IPS-18c (cell line): ENCODE measurements around the gene PPM1L.
"Not testable (repeated sequence)": the region's sequence is repeated elsewhere in the genome, so short reads cannot be mapped to it uniquely, and the experiment has no call there.

Experiments used
- H3K4me3 ChIP-seq: 2 replicates; pipeline ENCODE4 v1.7.0; 2013; ENCODE audit warnings: low read depth, mild to moderate bottlenecking, low read length, moderate library complexity; ENCODE audit not compliant: insufficient read depth
- H3K9me3 ChIP-seq: one replicate; pipeline ENCODE4 v1.6.1; 2013; ENCODE audit warnings: mild to moderate bottlenecking, low read length, moderate library complexity; ENCODE audit not compliant: control insufficient read depth, insufficient read depth

Gene PPM1L

DNA sequence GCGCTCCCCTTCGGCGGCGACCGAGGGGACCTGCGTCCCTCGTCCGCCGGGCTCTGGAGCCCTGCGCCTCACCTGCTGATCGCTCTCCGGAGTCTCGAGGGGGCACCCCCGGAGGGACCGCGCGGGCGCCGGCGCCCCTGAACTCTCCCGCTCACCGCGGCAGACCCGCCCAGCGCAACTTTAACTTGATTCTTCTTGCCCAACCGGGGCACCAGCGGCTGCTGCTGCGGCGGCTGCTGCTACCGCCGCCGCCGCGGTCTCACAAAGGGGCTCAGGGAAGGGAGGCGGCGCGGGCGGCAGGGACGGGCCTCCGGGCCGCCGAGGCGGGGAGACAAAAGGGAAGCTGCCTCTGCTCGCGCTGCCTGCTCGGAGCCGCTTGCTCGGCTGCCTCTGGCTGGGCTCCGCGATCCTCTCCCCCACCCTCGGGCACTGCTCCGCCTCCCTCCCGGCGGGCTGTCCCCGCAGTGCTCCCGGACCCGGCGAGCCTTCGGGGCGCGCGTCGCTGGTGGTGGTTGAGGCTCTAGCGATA lies at the start of gene PPM1L:
Gene PPM1L (plus strand): TSS at position 456 of the 529 bp plus-strand sequence.
- Histone ChIP-seq H3K9me3 (no peaks in the 10 kb centered on the region), H3K4me3 (peak within 1 kb of the TSS; percentile 57)

DNA sequence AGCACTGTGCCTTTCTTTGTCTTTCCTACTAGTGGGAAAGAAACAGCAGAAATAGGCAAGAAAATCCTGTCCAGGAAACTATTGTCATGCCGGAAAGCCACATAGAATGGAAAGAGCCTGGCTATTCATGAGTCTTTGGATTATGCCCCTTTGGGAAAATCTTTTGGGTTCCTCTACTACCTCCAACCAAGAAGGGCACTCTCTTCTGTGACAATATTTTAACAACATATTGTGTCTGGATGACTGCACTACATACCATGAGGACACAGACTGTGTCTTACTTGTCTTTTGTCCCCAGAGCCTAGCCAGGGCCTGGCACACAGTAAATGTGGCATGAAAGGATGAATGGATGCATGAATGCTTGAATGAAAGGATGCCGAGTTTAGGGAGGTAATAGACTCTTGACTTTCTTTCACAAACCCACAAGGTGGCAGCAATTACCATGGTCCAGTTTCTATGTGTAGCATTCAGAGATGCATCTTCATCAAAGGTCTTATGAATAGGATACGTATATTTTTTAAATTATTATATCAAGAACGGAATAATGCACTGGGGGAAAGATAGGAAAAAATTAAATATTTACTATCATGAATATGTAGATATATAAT lies 48.7 kb upstream of the PPM1L start:
- Histone ChIP-seq H3K9me3 (no peaks in the 10 kb centered on the region), H3K4me3 (no peak overlapping the region)

DNA sequence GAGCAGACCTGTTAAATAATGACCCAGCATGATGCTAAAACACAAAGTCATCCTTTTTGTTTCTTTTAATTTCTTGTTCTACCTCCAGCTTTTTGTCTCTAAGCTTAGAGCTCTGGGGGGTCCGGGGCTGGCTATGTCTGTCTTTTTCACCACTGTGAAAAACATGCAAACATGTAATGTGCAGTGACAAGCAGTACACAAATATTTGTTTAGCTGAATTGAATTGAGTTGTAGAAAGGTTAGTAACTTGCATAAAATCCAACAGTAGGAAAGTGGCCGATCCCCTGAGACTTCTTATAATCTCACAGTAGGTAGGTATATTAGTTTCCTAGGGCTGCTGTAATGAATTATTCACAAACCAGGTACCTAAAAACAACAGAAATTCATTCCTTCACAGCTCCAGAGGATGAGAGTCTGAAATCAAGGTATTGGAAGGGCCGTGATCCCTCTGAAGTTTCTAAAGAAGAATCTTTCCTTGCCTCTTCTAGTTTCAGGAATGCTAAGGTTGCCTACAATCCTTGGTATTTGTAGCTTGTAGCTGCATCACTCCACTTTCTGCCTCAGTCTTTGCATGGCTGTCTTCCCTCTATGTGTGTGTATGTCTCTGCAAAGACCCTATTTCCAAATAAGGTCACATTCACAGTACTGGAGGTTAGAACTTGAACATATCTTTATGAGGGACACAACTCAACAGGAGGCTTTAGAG lies 46.4 kb upstream of the PPM1L start:
- H3K9me3 ChIP-seq = no peaks in the 10 kb centered on the region
- no peak overlapping the region for H3K4me3 ChIP-seq

DNA sequence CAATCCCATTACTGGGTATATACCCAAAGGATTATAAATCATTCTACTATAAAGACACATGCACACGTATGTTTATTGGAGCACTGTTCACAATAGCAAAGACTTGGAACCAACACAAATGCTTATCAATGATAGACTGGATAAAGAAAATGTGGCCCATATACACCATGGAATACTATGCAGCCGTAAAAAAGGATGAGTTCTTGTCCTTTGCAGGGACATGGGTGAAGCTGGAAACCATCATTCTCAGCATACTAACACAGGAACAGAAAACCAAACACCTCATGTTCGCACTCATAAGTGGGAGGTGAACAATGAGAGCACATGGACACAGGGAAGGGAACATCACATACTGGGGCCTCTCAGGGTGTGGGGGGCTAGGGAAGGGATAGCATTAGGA lies 42.9 kb upstream of the PPM1L start:
- not testable (repeated sequence) for H3K9me3 ChIP-seq, H3K4me3 ChIP-seq

DNA sequence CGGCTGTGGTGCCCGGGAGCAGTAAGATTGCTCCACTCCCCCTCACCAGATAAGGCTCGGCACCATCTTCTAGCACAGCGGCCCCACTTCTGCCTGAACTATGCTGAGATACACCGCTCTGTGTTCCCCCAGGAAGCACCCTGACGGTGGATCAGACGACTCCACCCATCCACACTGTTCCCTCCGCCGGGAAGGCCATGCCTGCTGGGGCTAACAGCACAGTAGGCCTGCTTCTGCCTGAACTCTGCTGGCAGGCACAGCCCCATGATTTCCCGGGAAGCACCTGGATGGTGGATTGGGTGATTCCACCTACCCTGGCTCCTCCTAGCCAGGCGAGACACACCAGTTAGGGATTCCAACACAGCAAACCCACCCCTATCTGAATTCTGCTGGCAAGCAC lies 36.3 kb upstream of the PPM1L start:
- Histone ChIP-seq H3K9me3 (peaks cover 2% of the 10 kb centered on the region), H3K4me3 (no peak overlapping the region)

DNA sequence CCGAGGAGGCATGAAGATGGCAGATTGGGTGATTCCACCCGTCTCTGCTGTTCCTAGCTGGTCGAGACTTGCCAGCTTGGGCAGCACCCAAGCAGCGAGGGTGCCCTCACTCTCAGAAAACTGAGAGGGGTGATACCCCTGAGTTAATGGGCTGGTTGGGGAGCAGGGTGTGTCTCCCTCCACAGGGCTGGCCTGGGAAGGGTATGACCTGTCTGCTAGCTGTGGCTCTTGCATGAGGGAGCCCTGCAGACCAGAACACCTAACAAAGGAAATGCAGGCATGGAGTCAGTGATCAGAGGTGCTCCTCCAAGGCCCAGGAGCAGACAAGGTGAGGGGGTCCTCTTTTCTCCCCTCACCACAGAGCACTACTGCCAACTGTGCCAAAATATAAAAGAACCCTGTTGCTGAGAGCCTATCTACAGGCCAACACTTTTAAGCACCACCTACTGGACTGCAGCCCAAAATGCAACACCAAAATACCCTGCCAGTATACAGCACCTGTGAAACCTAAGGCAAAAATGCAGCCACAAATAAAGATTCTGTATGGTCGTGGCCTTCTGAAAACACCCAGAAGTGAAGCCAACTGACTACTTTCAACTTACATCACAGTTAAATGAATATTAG lies 35.8 kb upstream of the PPM1L start:
- no peak overlapping the region for H3K4me3 ChIP-seq
- H3K9me3 ChIP-seq = peaks cover 2% of the 10 kb centered on the region

DNA sequence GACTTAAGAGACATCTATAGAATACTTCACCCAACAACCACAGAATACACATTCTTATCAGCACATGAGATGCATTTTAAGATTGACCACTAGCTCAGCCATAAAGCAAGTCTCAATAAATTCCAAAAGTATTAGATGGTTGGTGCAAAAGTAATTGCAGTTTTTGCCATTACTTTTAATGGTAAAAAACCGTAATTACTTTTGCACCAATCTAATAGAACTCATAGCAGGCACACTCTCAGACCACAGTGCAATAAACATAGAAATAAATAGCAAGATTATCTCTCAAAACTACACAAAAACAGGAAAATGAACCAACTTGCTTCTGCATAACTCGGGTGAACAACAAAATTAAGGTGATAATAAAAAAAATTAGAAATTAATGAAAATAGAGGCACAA lies 33.7 kb upstream of the PPM1L start:
- no peak overlapping the region for H3K4me3 ChIP-seq
- peaks cover 2% of the 10 kb centered on the region for H3K9me3 ChIP-seq

DNA sequence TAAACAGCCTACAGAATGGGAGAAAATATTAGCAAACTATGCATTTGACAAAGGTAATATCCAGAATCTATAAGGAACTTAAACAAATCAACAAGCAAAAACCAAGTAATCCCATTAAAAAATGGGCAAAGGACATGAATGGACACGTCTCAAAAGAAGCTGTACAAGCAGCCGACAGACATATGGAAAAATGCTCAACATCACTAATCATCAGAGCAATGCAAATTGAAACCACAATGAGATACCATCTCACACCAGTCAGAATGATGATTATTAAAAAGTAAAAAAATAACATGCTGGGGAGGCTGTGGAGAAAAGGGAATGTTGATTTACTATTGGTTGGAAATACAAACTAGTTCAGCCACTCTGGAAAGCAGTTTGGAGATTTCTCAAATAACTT lies 30.7 kb upstream of the PPM1L start:
- no peaks in the 10 kb centered on the region for H3K9me3 ChIP-seq
- no peak overlapping the region for H3K4me3 ChIP-seq

DNA sequence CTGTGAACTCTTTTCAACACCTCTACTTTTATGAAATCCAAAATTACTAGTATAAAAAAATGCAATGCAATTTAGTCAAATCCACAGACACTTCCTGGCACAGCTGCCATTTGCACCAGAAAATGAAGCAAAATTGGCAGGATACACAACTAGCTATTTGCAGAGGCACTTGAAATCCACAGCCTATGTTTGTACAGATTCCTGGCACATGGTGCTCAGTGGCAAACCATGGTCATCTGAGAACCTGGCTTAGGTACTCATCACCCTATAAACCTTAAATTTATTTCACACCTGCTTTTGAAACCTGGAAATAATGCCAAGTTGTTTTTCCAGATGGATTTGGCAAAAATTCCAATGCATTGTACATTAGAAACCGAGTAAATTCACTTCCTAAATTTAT lies 20.2 kb upstream of the PPM1L start:
- H3K4me3 ChIP-seq = no peak overlapping the region
- no peaks in the 10 kb centered on the region for H3K9me3 ChIP-seq

DNA sequence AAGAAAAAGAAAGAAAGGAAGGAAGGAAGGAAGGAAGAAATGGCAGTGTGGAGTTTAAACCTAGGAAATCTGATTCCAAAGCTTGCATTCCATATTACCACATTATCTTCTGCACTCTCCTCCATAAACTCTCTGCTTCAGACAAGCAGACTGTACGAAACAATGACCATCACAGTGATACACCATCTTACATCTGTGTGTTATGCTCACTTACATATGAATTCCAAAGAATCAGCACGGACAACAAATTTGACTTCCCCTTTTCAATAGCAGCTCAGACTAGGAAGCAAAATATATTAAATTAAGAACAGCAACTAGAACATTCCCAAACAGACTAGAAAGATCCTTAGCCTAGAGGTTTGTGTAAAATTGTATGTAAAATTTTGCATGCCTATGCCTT lies 18.0 kb upstream of the PPM1L start:
- H3K4me3 ChIP-seq = no peak overlapping the region
- H3K9me3 ChIP-seq = no peaks in the 10 kb centered on the region

DNA sequence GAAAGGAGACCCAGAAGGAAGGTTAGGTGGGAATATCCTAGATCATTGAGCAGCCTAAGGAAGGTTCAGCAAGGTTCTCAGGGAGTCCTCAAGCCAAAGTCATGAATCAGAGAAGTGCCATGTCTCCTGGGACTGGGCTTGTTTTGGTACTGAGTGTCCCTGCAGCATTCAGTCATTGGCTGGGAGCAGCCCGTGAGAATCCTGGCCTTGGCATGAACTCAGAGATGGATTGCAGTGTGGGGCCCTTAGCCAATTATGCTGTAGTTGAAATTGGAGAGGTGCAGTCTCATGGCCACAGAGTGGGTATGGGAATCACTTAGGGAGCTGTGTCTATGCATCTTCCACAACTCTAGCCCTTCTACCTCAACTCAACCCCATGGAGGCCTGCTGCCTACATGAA lies 17.0 kb upstream of the PPM1L start:
- no peak overlapping the region for H3K4me3 ChIP-seq

DNA sequence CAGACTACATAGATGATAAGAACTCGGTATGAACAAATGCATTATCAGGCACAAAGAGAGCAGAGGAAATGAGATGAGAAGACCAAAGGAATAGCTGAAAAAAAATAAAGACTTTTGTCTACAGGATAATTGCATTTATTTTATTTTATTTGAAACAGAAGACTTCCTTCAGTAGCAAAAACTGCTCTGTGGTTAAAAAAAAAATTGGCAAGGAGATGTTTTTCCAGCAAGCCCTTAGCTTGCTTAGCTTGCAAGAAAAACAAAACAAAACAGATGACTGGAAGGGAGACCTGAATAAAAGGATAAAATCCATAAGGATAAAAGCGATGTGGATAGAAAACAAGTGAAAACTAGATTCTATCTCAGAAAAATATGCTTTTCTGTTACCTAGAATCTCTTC lies 9.1 kb upstream of the PPM1L start:
- Histone ChIP-seq H3K9me3 (no peaks in the 10 kb centered on the region), H3K4me3 (no peak overlapping the region)

More for the DNA sequence above, 17.0 kb upstream of the PPM1L start:
- no peaks in the 10 kb centered on the region for H3K9me3 ChIP-seq

DNA sequence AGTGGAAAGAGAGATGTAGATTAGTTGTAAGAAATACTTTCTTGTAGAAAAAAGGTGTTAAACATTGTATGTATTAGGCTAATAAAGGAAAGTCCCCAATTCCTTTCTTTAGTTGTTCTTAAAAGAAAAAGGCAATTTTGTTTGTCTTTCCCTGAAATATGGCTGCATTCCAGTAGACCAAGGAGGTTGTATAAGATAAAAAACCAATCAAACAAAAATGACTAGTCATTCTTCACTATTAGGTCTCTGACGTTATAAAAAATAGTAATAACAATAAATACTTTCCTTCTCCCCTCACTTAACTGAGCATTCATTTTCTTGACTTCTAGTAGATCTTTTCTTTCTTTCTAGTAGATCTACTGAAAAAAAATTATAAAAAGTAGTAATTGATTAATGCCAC lies 8.6 kb upstream of the PPM1L start:
- no peaks in the 10 kb centered on the region for H3K9me3 ChIP-seq
- no peak overlapping the region for H3K4me3 ChIP-seq

DNA sequence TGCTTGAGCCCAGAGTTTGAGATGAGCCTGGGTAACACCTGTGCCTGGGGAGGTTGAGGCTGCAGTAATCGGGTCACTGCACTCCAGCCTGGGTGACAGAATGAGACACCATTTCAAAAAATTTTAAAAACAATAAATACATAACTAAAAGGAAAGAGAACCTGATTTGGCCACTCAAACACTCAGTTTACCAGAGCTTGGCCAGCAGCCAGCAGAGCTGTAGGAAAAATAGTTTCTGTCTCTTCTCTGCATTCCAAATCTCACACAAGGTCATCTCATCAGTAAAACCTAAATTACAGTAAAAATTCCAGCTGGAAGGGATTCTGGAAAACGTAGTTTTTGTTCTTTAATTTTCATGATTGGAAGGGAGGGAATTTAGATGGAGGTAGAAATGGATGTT lies 7.8 kb upstream of the PPM1L start:
- Histone ChIP-seq H3K9me3 (no peaks in the 10 kb centered on the region), H3K4me3 (no peak overlapping the region)

DNA sequence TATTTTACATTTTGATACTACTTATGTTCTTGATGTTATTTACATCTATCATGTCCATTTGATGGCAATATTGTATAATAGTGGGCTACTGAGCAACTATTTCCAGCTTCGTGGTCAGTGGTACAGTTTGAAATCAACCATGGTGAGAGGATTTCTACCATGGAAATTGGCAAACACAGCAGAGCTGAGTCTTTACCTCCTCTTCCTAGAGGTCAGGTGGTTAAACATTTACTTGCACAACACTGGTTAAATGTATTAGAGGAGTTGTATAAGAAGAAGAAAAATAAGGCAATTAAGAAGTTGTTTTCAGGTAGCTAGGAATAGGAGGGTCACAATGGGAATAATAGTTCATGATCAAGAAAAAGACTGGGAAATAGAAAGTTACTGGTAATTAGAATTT lies 7.2 kb upstream of the PPM1L start:
- H3K4me3 ChIP-seq = no peak overlapping the region
- H3K9me3 ChIP-seq = no peaks in the 10 kb centered on the region

DNA sequence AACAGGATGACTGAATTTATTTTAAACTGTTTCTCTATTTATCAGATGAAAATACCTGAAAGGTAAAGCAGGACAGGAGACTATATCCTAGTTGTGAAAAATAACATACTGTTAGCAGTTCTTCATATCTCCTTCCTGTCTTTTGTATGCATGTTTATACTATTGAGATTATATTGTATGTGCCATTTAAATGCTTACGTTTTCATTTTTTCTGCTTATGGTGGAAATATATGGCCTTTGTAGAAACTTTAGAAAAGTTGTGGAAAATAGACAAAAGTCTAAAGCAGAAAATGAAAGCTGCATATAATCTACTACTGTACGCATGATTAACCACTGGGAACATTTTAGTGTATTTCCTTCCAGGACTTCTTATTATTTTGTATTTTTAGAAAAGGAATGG lies 2.1 kb upstream of the PPM1L start:
- no peaks in the 10 kb centered on the region for H3K9me3 ChIP-seq
- 0 out of 2 replicates have a peak overlapping the region, but pooled peaks have one; percentile 57 for H3K4me3 ChIP-seq

DNA sequence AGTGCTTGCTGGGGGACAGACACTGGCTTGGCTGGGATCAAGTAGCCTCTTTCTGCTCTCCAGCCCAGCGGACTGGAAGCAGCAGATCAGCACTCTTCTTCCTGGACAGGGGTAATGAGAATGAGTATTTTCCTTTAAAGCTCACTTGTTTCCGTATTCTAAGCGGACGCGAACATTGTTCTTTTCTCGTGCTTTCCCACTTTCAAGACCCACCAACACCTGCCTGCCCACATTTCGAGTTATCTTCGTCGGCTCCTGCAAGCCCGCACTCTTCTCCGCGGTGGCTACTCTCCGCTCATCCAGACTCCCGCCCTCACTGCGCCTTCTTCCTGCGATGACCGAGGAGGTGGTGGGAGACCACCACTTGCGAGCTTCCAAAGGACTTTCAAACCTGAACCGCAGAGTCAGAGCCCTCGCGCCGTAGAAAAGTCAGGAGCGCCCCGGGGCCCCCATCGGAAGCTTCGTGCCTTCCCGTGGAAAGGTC lies 1.6 kb upstream of the PPM1L start:
- peak overlapping the region; percentile 57 for H3K4me3 ChIP-seq
- no peaks in the 10 kb centered on the region for H3K9me3 ChIP-seq
